HG03342 (cell line): ENCODE measurements around the gene TMEM14B.
A peak's percentile ranks its signal among the peaks of the same experiment; 100 is the strongest.
"Not testable (repeated sequence)": the region's sequence is repeated elsewhere in the genome, so short reads cannot be mapped to it uniquely, and the experiment has no call there.

Experiments
- ATAC-seq: cut with Tn5 transposase; IDR thresholded peaks from one replicate; pipeline ENCODE4 v1.9.1; 2021; ENCODE audit warnings: mild to moderate bottlenecking, moderate library complexity; ENCODE audit not compliant: unreplicated experiment

TMEM14B gene

DNA sequence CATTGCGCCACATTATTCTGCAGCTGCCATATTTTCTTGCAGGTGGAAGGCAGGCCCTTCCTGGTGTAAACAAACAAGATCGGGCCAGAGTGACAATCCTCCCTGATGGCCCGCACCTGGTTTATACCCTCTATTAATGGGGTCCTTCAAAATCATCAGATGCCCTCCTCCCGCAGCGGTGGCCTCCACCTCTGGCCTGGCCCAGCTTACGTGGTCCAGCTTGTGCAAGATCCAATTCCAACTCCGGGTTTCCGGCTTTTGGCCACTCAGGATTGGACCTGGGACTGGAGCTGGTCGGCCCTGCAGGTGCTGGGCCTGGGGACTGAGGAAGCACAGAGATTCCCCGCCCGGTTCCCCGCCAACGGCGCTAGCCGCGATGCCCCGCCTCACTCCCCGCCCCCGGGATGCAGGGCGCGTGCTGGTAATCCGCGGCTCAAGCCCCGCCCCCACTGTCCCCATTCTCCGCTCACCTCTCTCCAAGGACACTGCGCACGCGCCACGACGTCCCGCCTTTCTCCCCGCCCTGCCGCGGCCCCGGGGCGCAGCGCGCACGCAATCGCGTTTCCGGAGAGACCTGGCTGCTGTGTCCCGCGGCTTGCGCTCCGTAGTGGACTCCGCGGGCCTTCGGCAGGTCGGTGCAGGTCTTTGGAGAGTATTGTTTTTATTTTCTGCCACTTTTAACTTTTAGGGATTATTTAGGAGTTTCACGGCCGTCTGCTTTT is at the start of gene TMEM14B:
Gene TMEM14B, plus strand, starts transcription at position 555 of the 722 bp plus-strand sequence. CDS start 1,441 bp downstream, outside the sequence.
- ATAC-seq: peak; percentile 96

DNA sequence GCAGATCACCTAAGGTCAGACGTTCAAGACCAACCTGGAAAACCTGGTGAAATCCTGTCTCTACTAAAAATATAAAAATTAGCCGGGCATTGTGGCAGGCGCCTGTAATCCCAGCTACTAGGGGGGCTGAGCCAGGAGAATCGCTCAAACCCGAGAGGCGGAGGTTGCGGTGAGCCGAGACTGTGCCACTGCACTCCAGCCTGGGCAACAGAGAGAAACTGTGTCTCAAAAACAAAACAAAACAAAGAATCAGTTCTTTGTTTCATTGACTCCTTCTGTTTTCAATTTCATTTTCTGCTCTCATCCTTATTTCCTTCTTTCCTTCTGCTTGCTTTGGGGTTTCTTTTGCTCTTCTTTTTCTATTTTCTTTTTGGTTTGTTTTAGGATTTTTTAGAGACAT is 33.6 kb upstream of the TMEM14B start:
- no peak for ATAC-seq

DNA sequence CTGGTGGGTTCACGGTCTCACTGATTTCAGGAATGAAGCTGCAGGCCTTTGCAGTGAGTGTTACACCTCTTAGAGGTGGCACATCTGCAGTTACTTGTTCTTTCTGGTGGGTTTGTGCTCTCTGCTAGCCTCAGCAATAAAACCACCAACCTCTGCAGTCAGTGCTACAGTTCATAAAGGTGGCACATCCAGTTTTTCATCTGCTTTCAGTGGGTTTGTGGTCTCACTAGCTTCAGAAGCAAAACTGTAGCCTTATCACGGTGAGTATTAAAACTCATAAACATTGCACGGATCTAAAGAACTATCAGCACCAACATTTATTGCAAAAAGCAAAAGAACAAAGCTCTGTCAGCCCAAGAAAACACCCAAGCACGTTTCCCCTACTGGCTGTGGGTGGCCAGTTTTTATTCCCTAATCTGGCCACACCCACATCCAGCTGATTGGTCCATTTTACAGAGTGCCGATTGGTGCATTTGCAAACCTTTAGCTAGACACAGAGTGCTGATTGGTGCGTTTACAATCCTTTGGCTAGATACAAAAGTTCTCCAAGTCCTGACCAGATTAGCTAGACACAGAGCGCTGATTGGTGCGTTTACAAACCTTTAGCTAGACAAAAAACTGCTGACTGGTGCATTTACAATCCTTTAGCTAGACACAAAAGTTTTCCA is 28.2 kb upstream of the TMEM14B start:
- no peak for ATAC-seq

DNA sequence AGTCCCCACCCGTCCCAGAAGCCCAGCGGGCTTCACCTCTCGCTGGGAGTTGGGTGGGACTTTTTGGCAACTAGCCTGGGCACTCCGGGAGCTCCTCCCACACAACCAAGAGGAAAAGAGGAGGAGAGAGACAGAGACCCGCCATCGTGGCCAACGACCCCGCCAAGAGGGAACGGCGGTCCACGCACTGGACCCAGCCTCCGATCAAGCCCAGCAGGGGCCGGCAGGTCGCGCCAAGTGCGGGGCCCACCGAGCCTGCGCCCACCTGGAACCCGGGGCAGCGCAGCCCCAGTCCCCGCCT is 27.7 kb upstream of the TMEM14B start:
- ATAC-seq: no peak

DNA sequence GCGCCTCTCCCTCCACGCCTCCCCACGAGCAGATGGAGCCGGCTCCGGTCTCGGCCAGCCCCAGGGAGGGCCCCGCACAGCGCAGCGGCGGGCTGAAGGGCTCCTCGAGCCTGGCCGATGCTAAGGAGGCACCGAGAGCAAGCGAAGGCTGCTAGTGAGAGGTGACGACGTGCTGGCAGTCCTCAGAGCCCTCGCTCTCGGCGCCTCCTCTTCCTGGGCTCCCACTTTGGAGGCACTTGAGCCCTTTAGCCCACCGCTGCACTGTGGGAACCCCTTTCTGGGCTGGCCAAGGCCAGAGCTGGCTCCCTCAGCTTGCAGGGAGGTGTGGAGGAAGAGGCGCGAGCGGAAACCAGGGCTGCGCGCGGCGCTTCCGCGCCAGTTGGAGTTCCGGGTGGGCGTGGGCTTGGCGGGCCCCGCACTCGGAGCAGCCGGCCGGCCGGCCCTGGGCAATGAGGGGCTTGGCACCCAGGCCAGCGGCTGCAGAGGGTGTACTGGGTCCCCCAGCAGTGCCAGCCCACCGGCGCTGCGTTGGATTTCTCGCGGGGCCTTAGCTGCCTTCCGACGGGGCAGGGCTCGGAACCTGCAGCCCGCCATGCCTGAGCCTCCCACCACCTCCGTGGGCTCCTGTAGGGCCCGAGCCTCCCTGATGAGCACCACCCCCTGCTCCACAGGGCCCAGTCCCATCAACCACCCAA is 27.2 kb upstream of the TMEM14B start:
- ATAC-seq: peak; percentile 40

DNA sequence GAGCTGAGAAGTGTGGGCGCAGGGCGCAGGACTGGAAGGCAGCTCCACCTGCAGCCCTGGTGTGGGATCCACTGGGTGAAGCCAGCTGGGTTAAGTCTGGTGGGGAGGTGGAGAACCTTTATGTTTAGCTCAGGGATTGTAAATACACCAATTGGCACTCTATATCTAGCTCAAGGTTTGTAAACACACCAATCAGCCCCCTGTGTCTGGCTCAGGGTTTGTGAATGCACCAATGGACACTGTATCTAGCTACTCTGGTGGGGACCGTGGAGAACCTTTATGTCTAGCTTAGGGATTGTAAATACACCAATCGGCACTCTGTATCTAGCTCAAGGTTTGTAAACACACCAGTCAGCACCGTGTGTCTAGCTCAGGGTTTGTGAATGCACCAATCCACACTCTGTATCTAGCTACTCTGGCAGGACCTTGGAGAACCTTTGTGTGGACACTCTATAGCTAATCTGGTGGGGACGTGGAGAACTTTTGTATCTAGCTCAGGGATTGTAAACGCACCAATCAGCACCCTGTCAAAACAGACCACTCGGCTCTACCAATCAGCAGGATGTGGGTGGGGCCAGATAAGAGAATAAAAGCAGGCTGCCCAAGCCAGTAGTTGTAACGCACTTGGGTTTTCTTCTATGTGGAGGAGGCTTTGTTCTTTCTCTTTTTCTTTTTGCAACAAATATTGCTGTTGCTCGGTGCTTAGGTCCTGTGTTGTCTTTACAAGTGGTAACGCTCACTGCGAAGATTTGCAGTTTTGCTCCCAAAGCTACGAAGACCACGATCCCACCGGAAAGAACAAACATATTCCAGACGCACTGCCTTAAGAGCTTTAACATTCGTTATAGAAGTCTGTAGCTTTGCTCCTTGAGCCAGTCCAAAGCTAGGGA is 26.4 kb upstream of the TMEM14B start:
- not testable (repeated sequence) for ATAC-seq

DNA sequence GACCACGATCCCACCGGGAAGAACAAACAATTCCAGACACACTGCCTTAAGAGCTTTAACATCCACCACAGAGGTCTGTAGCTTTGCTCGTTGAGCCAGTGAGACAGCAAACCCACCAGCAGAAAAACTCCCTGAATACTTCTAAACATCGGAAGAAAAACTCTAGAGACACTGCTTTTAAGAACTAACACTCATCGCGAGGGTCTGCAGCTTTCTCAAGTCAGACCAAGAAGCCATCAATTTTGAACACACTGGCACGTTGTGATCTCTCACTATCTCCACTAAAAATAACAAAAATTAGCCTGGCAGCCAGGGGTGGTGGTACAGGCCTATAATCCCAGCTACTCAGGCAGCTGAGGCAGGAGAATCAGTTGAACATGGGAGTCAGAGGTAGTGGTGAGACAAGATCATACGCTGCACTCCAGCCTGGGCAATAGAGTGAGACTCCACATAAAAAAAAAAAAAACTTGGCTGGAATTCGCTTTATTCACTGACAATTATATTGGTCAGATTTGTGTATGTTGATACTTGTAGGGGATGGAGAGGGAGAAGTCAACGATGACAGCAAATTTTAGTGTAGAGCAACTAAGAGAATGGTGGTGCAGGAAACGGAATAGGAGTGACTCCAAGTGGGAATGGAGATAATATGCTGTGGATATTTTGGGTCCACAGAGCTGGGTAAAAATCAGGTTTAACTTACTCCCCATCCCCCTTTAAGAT is 25.6 kb upstream of the TMEM14B start:
- no peak for ATAC-seq

DNA sequence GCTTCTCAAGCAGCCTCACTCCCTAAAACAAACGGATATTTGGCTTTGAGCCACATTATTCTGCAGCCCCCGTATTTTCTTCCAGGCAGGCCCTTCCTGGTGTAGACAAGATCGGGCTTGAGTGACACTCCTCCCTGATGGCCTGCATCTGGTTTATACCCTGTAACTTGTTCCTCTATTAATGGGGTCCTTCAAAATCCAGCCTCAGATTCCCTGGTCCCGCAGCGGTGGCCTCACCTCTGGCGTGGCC is 25.1 kb upstream of the TMEM14B start:
- ATAC-seq: no peak

DNA sequence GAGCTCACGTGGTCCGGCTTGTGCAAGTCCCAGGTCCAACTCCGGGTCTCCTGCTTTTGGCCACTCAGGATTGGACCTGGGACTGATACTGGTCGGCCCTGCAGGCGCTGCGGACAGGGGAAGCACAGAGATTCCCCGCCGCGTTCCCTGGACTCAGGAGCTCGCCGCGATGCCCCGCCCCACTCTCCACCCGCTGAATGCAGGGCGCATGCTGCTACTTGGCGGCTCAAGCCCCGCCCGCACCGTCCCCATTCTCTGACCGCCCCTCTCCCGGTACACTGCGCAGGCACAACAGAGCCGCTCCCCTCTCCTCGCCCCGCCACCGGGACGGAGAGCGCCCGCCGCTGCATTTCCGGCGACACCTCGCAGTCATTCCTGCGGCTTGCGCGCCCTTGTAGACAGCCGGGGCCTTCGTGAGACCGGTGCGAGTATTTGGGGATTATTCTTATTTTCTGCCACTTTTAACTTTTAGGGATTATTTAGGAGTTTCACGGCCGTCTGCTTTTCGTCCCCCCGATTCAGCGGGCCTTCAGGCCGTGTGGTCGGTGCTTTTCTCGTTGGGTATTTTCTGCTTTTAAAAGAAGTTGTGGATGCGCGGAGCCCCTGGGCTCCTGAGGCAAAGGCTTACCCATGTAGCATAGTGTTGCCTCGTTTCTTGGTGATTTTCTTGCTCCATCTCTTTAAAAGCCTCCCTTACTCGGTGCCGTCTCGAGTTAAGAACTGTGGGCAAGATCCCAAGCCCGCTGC is 24.6 kb upstream of the TMEM14B start, which contains the start of gene TMEM14C:
Gene TMEM14C, plus strand, starts transcription at position 251 of the 747 bp plus-strand sequence. CDS start 1,544 bp downstream, outside the sequence.
- ATAC-seq: peak; percentile 94

DNA sequence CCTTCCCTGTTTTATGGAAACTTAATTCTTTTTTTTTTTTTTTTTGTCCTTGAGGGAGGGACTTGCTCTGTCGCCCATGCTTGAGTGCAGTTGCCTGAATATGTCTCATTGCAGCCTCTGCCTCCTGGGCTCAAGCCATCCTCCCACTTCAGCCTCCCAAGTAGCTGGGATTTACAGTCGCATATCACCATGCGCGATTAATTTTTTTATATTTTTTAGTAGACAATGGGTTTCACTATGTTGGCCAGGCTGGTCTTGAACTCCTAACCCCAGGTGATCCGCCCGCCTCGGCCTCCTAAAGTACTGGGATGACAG is 24.1 kb upstream of the TMEM14B start:
- no peak for ATAC-seq

DNA sequence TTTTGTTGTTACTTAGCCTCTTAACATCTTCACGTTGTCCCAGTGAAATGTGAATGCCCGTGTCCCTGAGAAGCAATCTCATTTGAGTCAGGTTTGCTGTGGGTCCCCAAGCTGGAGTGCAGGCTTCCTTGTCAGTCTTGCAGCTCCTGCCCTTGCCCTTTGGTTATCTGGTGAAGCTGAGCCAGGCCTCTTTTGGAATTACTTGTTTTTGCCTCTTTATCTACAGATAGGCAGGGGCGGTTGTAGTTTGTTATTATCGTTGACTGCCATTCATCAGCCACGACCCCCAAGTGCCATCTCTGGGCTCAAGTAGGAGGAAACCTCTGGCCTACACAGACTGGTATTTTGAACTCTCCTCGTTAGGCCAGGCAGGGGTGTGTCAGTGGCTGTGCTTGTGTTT is 22.6 kb upstream of the TMEM14B start:
- no peak for ATAC-seq

DNA sequence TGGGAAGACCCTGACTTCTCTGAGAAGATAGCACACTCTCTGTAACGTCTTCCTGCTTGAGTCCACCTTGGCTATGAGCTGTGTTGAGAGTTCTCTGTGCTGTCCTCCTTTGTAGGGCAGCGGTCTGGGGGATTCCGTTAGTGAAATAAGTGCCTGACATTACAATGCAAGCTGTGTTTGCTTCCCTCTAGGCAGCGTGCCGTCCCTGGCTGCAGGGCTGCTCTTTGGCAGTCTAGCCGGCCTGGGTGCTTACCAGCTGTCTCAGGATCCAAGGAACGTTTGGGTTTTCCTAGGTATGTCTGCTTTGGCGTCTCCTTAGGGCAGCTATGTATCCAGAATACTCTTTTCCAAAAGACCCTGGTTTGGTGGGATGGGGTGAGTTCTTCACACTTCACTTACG is 21.9 kb upstream of the TMEM14B start:
- no peak for ATAC-seq

DNA sequence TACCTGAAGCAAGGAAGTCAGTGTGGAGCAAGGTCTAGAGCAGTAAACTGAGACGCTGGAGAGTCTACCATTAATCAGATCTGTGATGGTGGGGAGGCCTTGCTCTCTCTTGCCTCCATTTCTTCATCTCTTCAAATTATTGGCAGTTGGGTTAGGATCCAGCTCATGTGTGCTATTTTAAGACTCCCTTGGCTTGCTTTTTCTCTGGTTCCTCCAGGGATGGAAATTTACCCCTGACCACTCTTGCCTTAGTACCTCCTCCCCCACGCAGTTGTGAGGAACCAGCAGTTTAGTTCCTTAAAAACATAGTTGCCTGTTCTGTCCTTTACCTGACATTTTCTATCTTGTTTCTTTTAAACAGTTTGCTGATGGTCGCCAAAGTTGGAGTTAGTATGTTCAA is 17.4 kb upstream of the TMEM14B start:
- ATAC-seq: no peak

DNA sequence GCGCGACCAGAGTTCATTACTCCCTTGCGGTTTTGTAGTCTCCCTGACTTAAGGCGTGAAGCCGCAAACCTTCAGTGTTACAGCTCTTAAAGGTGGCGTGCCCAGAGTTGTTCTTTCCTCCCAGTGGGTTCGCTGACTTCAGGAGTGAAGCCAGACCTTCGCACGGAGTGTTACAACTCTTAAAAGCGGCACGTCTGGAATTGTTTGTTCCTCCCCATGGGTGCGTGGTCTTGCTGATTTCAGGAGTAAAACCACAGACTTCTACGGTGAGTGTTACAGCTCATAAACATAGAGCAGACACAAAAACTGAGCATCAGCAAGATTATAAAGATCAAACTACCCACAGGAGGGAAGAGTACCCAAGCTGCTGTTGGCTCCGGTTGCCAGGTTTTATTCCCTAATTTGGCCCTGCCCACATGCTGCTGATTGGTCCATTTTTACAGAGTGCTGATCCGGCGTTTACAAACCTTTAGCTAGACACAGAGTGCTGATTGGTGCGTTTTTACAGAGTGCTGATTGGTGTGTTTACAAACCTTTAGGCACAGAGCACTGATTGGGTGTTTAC is 14.4 kb upstream of the TMEM14B start:
- no peak for ATAC-seq

DNA sequence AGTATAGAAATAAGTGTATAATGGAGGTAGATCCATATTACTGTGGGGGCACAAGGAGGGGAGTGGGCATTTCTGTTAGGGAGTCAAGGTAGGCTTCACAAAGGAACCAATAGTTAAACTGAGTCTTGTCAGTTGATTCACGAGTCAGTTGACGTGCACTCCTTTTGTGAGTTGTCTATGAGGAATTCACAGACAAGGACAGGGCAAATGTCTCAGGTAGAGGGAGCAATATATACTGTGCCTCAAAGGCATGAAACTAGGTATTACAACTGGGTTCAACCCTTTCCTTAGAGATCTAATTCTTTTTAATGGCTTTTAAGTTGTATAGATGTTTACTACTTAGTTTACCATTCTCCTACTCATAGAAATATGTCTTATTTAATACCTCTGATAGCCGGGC is 13.7 kb upstream of the TMEM14B start:
- no peak for ATAC-seq

DNA sequence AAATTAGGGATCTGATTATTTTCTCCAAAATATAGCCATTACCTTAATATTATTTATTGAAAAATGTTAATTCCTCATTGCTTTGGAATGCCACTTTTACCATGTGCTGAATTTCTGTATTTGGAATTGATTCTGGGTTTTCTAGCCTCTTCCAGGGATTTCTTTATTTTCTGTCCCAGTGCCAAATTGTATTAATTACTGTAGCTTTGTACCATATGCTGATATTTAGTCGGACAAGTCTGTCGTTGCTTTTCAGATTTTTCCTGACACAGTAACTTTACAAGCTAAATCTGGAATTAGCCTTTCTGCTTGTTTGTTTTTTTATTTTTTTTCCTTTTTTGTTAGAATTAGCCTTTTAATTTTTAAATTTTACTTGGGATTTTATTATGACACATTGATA is 10.9 kb upstream of the TMEM14B start:
- no peak for ATAC-seq

DNA sequence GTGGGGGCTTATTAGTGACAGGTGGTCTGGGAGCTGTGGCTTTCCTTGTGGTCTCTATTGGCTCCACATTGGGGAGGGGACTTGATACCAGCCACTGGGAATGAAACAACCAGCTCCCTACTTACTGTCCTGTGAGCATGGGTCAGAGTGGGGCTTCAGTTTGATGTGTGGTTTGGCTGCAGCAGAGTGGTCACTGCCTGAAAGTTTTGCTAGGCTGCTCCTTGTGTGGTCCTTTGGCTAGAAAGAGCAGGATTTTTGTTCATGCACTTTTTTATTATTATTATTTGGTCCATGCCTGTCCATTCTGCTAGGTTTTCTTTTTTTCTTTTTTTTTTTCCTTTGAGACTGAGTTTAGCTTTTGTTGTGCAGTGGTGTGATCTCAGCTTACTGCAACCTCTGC is 7.5 kb upstream of the TMEM14B start:
- ATAC-seq: no peak

DNA sequence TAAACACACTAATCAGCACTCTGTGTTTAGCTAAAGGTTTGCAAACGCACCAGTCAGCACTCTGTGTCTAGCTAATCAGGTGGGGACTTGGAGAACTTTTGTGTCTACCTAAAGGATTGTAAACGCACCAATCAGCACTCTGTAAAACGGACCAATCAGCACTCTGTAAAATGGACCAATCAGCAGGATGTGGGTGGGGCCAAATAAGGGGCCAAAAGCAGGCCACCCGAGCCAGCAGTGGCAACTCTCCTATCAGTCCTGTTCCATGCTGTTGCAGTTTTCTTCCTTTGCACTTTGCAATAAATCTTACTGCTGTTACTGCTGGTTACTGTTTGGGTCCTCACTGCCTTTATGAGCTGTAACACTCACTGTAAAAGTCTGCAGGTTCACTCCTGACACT is 6.0 kb upstream of the TMEM14B start:
- ATAC-seq: not testable (repeated sequence)

DNA sequence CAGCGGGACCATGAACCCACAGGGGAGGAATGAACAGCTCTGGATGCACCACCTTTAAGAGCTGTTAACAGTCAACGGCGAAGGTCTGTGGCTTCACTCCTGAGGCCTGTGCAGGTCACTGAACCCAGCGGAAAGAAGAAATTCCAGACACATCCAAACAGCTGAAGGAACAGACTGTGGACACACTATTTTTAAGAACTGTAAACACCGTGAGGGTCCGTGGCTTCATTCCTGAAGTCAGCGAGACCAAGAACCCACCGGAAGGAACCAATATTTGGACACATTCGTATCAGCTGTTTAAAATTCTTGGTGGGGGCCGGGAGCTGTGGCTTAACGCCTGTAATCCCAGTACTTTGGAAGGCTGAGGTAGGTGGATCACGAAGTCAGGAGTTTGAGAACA is 5.4 kb upstream of the TMEM14B start:
- ATAC-seq: no peak

DNA sequence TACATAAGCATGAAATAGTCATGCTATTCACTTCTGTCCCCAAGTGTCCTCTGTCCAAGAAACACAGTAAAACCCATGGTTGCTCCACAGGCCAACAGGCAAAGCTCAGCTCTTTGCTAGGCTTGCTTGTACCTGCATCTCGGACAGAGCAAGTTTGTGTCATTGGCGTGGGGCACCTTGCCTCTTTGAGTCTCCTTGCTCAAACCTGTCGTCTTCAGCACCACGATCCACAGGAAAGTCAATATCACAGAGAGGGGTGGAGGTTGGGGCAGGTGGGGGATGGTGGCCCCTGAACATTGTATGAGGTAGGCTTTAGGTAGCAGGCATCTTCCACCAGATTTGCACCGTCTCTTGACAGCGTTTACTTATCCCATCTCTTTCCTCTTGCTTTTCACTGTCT is 4.1 kb upstream of the TMEM14B start:
- ATAC-seq: no peak
